DND-41 (cell line): Measurements from ENCODE around the gene DCTN2.

Experiments
- CTCF ChIP-seq: IDR thresholded peaks from 2 replicates; pipeline ENCODE4 v1.5.1; 2012; ENCODE audit warnings: borderline replicate concordance, low read length, moderate library complexity, mild to moderate bottlenecking; ENCODE audit not compliant: poor library complexity, severe bottlenecking; ENCODE audit errors: extremely low read depth
- EZH2 ChIP-seq: IDR thresholded peaks from 3 replicates; pipeline ENCODE4 v1.6.1; 2012; ENCODE audit warnings: borderline replicate concordance, low read depth, mild to moderate bottlenecking, moderate library complexity, low read length, inconsistent platforms; ENCODE audit not compliant: severe bottlenecking

GRCh38 chr12:57569858-57570257, 22.9 kb upstream of the DCTN2 start:
- TF ChIP-seq CTCF = no peak
- TF ChIP-seq EZH2 = no peak
